H1 (cell line): ENCODE data around the gene SH3GL1. TPM values are rescaled to one million over a fixed set of nuclear protein-coding genes. Genes with fewer than 3 reads are reported as not detected.

Source experiments
- CBX5 ChIP-seq: fragments of 300-800, 300-1000 bp; sonication (generic); IDR thresholded peaks from 2 replicates; pipeline ENCODE4 v1.7.1; 2016; ENCODE audit warnings: antibody characterized with exemption, low read length, low read depth
- HDAC6 ChIP-seq: IDR thresholded peaks from one replicate; pipeline ENCODE4 v1.7.1; 2012; ENCODE audit warnings: low read depth, mild to moderate bottlenecking, inconsistent platforms, low read length, moderate library complexity
- JUN ChIP-seq: IDR thresholded peaks from 2 replicates; pipeline ENCODE4 v1.6.1; 2011; ENCODE audit warnings: low read depth, mild to moderate bottlenecking, improper control_type of control experiment, low read length
- KDM5A ChIP-seq: fragments of 200-600 bp; IDR thresholded peaks from 2 replicates; pipeline ENCODE4 v1.7.1; 2012; ENCODE audit warnings: mild to moderate bottlenecking, low read length, inconsistent platforms, mixed read lengths
- MAFK ChIP-seq: IDR thresholded peaks from 2 replicates; pipeline ENCODE4 v1.6.1; 2012; ENCODE audit warnings: low read depth, mild to moderate bottlenecking, improper control_type of control experiment, low read length
- NANOG ChIP-seq: IDR thresholded peaks from 2 replicates; pipeline ENCODE4 v1.6.1; 2011; ENCODE audit warnings: low read length, low read depth, mild to moderate bottlenecking, inconsistent platforms; ENCODE audit not compliant: insufficient read depth, poor library complexity, severe bottlenecking
- SAP30 ChIP-seq: fragments of 300-600 bp; sonication (generic); IDR thresholded peaks from 2 replicates; pipeline ENCODE4 v1.7.1; 2012; ENCODE audit warnings: low read length, moderate library complexity, mild to moderate bottlenecking, inconsistent platforms; ENCODE audit not compliant: insufficient read depth, insufficient replicate concordance
- SUZ12 ChIP-seq: fragments of 200-600 bp; sonication (generic); IDR thresholded peaks from 2 replicates; pipeline ENCODE4 v1.6.1; 2012; ENCODE audit warnings: mild to moderate bottlenecking, inconsistent platforms, low read length, moderate library complexity, mixed read lengths
- TAF1 ChIP-seq: IDR thresholded peaks from 2 replicates; pipeline ENCODE4 v1.6.1; 2011; ENCODE audit warnings: mild to moderate bottlenecking, low read depth, low read length
- polyA plus RNA-seq, 7 experiments: library from polyadenylated mRNA; depleted of rRNA in 3 of 7; stranded (reverse) in 5 of 7; unstranded in 2 of 7; fragments of >200 nt in 5 of 7; fragments of 200-250 nt in 2 of 7; gene quantifications; 1 replicate in 5 of 7; 2 replicates in 1 of 7; 4 replicates in 1 of 7; pipeline versions ENCODE4 v1.2.1 to v1.2.3, GENCODE V29; 2011 to 2013; ENCODE audit warnings: missing spikeins in 2 of 7, mixed read lengths in 2 of 7
- total RNA-seq: library from RNA; stranded (reverse); fragmentation: NEBNext Ultra II Directional; extraction: Animal tissue kit (Norgen Biotek cat#: 25700); gene quantifications from 2 replicates; pipeline ENCODE4 v1.2.1, GENCODE V29; 2021
- TF ChIP-seq, protein P1 (sequence below): IDR thresholded peaks from 2 replicates; pipeline ENCODE4 v1.6.1; 2012; ENCODE audit warnings: low read length, inconsistent platforms
- TF ChIP-seq, protein P2 (sequence below): IDR thresholded peaks from 2 replicates; pipeline ENCODE4 v1.6.1; 2012; ENCODE audit warnings: inconsistent platforms

The SH3GL1 gene
- total and polyA plus RNA-seq, 2 of the 8 experiments (the other 6 are each of a cell fraction or from before 2014, with no cell fraction given): 81.5 to 102 TPM

DNA sequence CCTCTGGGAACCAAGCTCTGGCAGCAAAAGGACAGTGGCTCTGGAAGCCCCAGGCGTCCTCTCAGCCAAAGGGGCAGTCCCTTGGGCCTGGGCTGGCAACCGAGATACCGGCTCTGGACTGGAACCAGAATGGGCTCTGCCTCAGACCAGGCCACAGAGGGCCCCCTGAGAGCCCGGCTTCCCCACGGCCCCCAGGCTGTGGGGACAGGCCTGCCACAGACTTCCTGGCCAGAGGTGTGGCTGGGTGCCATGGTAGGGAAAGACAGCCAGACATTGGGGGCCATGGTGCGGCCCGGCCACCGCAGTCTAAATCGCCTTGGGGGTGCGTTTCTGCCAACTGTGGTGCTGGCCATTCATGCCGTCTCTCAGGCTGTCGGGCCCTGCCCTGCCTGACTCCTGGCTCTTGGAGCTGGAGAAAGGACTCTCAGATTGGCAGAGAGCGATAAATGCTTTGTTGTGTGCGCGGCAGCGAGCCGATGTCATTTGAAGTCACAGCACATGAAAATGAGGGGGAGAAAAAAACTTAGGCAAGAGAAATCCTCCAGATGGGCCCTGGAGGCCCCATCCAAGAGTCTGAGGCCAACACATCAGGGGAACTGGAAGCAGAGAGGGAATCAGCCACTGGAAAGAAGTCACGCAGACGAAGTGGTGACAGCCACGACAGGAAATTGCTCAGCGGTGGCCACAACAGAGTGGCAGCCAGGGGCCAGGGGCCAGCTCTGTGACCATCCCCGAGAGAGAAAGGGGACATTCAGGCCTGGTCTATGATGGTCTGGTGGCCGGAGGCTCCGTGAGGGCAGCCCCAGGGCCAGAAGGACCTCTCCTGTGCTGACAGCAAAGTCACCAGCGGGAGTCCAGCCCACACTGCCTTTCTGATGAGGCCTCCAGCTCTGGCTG lies 26.5 kb downstream of the SH3GL1 start (continued):
- TF ChIP-seq, protein P1, sequence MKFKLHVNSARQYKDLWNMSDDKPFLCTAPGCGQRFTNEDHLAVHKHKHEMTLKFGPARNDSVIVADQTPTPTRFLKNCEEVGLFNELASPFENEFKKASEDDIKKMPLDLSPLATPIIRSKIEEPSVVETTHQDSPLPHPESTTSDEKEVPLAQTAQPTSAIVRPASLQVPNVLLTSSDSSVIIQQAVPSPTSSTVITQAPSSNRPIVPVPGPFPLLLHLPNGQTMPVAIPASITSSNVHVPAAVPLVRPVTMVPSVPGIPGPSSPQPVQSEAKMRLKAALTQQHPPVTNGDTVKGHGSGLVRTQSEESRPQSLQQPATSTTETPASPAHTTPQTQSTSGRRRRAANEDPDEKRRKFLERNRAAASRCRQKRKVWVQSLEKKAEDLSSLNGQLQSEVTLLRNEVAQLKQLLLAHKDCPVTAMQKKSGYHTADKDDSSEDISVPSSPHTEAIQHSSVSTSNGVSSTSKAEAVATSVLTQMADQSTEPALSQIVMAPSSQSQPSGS: no peak
- TF ChIP-seq SUZ12: no peak
- TF ChIP-seq NANOG: no peak
- no peak for TF ChIP-seq HDAC6
- no peak for TF ChIP-seq CBX5
- TF ChIP-seq KDM5A: no peak
- TF ChIP-seq TAF1: no peak
- TF ChIP-seq, protein P2, sequence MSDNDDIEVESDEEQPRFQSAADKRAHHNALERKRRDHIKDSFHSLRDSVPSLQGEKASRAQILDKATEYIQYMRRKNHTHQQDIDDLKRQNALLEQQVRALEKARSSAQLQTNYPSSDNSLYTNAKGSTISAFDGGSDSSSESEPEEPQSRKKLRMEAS: no peak
- TF ChIP-seq JUN: no peak
- no peak for TF ChIP-seq MAFK
- no peak for TF ChIP-seq SAP30
- TF ChIP-seq, all 59 proteins: peak for 0
